Activated effector memory CD4-positive, alpha-beta T cell treated with anti-CD3 and anti-CD28 coated beads, Interleukin-2, amount 50 U/mL, for 16 hours (primary cell): ENCODE data around the gene FREY1.

Source experiments
- DNase-seq: peaks from one replicate; pipeline ENCODE4 v3.0.0-alpha.2; 2020

FREY1 gene

GRCh38 chr11:45892856-45893255, 14.2 kb downstream of the FREY1 start:
- no peak for DNase-seq

DNA sequence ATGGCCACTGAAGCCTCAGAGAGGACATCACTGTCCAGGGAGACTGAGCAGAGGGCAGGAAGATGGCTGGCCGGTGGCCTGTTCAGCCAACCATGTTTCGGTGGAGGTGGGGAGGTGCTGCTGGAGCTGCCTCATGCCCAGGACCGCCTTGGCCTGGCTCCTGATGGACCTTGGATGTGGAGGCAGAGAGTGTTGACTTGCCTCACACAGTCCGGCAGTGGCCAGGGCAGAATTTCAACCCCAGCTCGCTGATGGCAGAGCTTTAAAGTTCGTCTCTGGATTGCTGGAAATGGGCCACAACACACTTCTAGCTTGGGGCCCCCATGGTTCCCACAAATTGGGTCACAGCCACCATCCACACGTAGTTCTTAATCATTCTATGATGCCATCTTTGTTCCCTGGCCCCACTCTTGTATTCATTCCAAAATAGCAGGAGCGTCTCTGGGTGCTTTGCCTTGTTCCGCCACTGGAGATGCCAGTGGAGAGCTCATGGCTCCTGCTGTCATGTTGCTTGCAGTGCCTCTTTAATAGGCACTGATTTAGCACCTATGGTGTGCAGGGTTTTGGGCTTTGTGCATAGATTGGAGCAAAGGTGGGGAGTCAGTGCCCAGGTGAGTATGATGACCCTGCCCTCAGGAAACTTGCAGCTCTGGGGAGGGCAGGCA, 16.1 kb downstream of the FREY1 start:
- DNase-seq, result no peak

- DNase-seq, result no peak
Measured at GRCh38 chr11:45889966-45890365, 17.1 kb downstream of the FREY1 start.

DNA sequence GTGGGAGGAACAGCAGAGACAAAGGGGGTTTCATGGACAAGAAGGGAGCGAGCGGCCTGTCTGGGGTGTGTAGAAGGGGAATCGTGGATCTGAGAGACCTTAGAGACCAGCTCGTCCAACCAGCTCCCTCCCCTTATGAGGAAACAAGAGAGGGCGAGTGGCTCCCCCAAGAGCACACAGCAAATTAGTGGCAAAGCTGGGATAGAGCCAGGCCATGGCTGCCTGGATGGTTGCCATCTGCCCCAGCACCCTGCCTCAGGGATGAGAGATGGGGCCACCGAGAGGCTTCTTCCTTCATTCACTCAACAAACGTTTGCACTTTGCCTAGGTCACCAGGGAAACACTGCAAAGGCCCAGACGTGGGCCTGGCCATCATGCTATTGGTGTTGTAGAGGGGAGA, 17.5 kb downstream of the FREY1 start:
- no peak for DNase-seq

GRCh38 chr11:45887587-45887986, 19.5 kb downstream of the FREY1 start:
- DNase-seq, result no peak

GRCh38 chr11:45886816-45887520, 20.1 kb downstream of the FREY1 start:
- no peak for DNase-seq

GRCh38 chr11:45885921-45886721, 20.9 kb downstream of the FREY1 start:
- no peak for DNase-seq

- peak; percentile 84 for DNase-seq
Measured at GRCh38 chr11:45885274-45885920, 21.7 kb downstream of the FREY1 start, which contains the start of gene MAPK8IP1. Gene MAPK8IP1, plus strand, starts transcription at chr11:45885651. Its CDS starts 170 bp downstream, at chr11:45885821.

- no peak for DNase-seq
Measured at GRCh38 chr11:45884596-45885185, 22.4 kb downstream of the FREY1 start.

GRCh38 chr11:45881708-45882368, 25.2 kb downstream of the FREY1 start:
- no peak for DNase-seq

DNA sequence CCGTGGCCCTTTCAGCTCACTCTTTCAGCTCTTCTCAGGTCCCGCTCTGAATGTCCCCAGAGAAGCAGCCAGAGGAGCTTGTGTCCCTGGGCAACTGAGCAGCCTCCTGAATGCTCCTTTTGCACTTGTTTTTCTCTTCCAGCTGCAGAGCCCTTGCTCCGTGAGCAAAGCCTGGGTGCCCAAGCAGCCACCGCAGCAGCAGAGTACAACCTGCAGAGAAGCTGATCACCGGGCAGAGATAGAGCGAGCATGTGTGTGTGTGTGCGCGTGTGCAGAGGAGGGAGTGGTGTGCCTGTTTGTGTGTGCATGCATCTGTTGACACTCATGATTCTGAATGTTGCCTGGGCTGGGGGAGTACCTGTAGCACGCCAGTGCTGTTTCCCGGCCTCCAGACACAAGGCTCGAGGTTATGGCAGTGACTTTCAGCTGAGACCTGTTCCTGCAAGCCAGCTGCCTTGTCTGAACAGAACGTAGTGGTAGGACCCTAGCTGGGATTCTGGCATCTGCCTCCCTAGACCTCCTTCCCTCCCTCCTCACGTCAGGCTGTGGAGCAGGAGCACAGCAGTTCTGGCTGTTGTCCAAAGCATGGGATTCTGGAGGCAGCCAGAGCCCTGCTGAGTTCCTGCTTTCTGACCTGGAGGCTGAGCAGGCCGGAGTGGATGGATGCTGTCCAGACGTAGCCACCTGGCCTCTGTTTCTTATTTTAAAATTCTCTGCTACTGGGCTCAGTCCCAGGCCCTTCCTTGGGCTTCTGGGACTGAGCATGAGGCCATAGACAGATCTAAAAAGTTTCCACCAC, 26.1 kb downstream of the FREY1 start:
- DNase-seq, result no peak

DNA sequence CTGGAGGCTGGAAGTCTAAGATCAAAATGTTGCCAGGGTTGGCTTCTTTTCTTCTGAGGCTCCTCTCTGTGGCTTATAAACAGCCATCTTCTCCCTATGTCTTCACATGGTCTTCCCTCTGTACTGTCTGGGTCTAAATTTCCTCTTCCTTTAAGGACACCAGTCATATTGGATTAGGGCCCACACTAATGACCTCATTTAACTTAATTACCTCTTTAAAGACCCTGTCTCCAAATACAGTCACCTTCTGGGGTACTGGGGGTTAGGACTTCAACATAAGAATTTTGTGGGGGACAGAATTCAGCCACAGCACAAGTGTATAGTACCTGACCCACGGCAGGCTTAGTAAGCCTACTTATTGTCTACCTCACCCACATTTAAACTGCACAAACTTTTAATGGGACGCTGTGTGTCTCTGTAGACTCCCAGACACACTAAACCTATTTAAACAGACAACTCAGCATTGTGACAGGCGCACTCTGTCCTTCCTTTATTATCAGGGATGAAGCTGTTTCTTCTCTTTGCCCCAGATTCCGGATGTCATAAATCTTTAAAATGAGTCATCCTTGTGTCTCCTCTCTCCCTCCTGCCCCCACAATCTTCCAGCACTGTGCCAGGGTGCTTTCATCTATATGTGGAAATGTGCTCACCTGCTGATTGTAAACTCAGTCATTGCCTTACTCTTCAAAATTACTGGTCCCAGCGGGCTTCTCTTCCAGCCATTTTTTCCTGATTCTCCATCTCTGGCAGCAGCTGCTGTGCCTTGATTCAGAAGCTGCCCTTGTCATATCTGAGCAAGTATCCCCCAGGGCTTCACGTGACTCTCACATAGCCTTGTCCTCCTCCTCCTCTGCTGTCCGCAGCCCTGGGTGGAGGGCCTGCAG, 27.0 kb downstream of the FREY1 start:
- DNase-seq, result no peak

DNA sequence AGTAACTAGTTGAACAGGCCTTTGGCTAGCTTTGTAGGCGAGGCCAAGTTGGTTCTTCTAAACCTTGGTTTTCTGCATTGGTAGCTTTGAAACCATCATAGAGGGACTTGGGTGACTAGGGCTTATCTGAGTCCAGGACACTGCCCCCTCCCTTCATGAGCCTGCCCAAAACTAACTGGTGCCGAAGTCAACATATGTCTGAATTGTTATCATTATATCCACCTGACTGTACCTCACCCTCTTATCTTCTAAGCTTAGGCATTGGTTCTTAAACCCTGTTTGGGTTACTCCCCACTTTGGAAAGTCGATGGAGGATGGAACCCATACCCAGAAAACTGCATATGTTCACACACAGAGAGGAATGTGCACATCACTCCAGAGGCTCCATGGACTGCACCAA, 29.2 kb downstream of the FREY1 start:
- no peak for DNase-seq

DNA sequence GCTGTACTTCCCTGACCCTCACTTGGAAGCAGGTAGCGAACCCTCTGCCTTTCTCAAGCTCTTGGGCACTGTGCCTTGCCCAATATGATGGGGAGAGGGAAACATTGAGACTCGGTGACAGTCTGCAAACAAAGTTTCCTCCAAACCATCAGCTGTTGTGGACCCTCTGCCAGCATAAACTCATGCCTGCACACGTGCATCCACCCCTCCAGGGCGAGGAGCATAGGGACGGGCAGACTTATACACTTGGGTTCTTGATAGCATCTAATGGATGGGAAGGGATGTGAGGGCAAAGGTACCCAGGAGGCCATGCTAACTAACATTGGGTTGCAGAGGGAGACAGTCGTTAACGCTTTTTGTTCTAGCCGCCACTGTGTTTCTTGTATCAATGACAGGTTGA, 29.9 kb downstream of the FREY1 start:
- DNase-seq, result no peak

GRCh38 chr11:45876401-45876800, 30.7 kb downstream of the FREY1 start:
- no peak for DNase-seq

GRCh38 chr11:45872651-45873356, 34.3 kb downstream of the FREY1 start:
- DNase-seq, result peak; percentile 68

DNA sequence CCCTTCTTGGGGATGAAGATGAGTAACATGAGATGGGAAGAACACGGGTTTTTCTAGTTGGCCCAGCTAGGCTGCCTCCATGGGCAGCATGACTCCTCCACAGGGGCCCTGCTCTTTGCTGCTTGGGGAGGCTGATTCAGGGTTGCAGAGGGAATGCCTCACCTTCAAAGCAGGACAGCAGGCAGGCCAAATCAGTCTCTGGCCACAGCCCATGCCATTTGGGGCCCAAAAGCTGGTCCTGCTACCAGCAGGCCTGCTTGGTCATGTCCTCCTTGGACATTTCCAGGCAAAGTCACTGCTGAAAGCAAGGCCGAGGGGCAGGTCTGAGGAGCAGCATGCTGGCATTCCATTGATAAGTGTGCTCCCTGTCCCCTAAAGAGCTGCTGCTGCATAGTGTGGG, 35.4 kb downstream of the FREY1 start:
- DNase-seq, result no peak

GRCh38 chr11:45870706-45871105, 36.4 kb downstream of the FREY1 start:
- DNase-seq, result no peak

GRCh38 chr11:45869551-45869950, 37.5 kb downstream of the FREY1 start:
- no peak for DNase-seq

GRCh38 chr11:45864041-45864440, 43.0 kb downstream of the FREY1 start:
- DNase-seq, result no peak
